HepG2 (cell line): ENCODE results near the gene MGST2. TPM values are rescaled to one million over a fixed set of nuclear protein-coding genes. Genes with fewer than 3 reads are reported as not detected.

Experiments used
- BHLHE40 ChIP-seq: IDR thresholded peaks from 2 replicates; pipeline ENCODE4 v1.6.1; 2011; ENCODE audit warnings: low read length, improper control_type of control experiment
- HIC2 ChIP-seq: sonication (generic); formaldehyde crosslinking; IDR thresholded peaks from 2 replicates; pipeline ENCODE4 v1.9.0; 2022; ENCODE audit warnings: low read depth, missing genetic modification reagents
- HMGXB3 ChIP-seq: sonication (generic); formaldehyde crosslinking; IDR thresholded peaks from 2 replicates; pipeline ENCODE4 v1.4.0; 2020; ENCODE audit warnings: missing genetic modification reagents, borderline replicate concordance
- SALL2 ChIP-seq: sonication (generic); formaldehyde crosslinking; IDR thresholded peaks from 2 replicates; pipeline ENCODE4 v1.8.1; 2023; ENCODE audit warnings: mild to moderate bottlenecking, missing genetic modification reagents, inconsistent platforms
- ZBTB3 ChIP-seq: sonication (generic); formaldehyde crosslinking; IDR thresholded peaks from 2 replicates; pipeline ENCODE4 v1.4.0; 2020; ENCODE audit warnings: low read depth, mild to moderate bottlenecking, moderate library complexity, missing genetic modification reagents, borderline replicate concordance
- ZBTB34 ChIP-seq: sonication (generic); formaldehyde crosslinking; IDR thresholded peaks from 2 replicates; pipeline ENCODE4 v1.8.0; 2022; ENCODE audit warnings: mild to moderate bottlenecking, missing genetic modification reagents
- polyA plus RNA-seq, 8 experiments: library from polyadenylated mRNA; depleted of rRNA in 3 of 8; stranded (reverse) in 7 of 8; unstranded in 1 of 8; fragments of >200 nt; fragmentation: Illumina TruSeq in 4 of 8; extraction: Trizol in 4 of 8; gene quantifications; 2 replicates each; pipeline versions ENCODE4 v1.2.1 to v1.2.3, GENCODE V29; 2011 to 2016; ENCODE audit warnings: low read depth in 4 of 8, missing spikeins in 1 of 8, mixed read lengths in 1 of 8; ENCODE audit not compliant: insufficient read depth in 1 of 8
- total RNA-seq, 5 experiments: library from RNA; depleted of rRNA; stranded (reverse); fragments of >200 nt; fragmentation: Illumina TruSeq; extraction: Trizol; gene quantifications; 2 replicates each; pipeline ENCODE4 v1.2.3, GENCODE V29; 2016; ENCODE audit warnings: low read depth in 1 of 5
- TF ChIP-seq, protein P1 (sequence below): sonication (generic); formaldehyde crosslinking; IDR thresholded peaks from 2 replicates; pipeline ENCODE4 v1.5.0; 2020; ENCODE audit warnings: missing genetic modification reagents
- TF ChIP-seq, protein P2 (sequence below): sonication (generic); formaldehyde crosslinking; IDR thresholded peaks from 2 replicates; pipeline ENCODE4 v1.5.0; 2020; ENCODE audit warnings: mild to moderate bottlenecking, missing genetic modification reagents, moderate library complexity

The MGST2 gene
- total and polyA plus RNA-seq, 2 of the 13 experiments (the other 11 are each of a cell fraction or from before 2014, with no cell fraction given), result 205 to 416 TPM

DNA sequence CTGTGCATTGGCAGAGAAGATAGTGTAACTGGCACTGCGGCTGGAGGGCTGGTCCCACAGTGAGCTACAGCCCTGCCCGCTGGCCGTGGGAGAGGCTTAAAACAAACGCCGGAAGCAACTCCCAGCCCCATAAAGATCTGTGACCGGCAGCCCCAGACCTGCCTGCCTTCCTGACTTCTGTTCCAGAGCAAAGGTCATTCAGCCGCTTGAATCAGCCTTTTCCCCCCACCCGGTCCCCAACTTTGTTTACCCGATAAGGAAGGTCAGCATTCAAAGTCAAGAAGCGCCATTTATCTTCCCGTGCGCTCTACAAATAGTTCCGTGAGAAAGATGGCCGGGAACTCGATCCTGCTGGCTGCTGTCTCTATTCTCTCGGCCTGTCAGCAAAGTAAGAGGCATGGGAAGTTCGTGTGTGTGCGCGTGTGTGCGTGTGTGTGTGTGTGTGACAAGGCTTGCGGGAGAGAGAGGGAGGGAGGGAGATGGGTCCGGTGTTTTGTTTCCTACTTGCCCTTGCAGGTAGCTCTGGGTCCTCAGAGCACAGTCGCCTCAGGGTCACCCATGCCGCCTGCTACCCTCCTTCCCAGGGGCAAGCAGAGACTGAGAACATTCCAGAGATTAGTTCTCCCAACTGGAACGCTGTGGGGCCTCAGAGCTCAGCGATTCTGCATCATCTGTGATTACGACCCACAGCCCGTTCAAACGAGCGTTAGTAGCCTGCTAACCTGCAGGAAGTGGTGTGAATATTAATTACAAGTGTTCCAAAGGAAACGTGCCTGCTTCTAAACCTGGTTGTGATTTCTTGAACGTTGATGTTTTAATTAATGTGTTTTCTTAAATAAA lies at the start of gene MGST2 (continued):
- TF ChIP-seq ZBTB3 (CRISPR knock-in tag), result peak; percentile 49; the same call in 1 of the 2 replicates
- TF ChIP-seq ZBTB34 (CRISPR knock-in tag), result peak; percentile 53; the same call in 1 of the 2 replicates
- TF ChIP-seq, protein P1, sequence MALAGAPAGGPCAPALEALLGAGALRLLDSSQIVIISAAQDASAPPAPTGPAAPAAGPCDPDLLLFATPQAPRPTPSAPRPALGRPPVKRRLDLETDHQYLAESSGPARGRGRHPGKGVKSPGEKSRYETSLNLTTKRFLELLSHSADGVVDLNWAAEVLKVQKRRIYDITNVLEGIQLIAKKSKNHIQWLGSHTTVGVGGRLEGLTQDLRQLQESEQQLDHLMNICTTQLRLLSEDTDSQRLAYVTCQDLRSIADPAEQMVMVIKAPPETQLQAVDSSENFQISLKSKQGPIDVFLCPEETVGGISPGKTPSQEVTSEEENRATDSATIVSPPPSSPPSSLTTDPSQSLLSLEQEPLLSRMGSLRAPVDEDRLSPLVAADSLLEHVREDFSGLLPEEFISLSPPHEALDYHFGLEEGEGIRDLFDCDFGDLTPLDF (CRISPR knock-in tag), result peak; percentile 75; the same call in 1 of the 2 replicates
- peak; percentile 70; the same call in 1 of the 2 replicates for TF ChIP-seq HMGXB3 (CRISPR knock-in tag)
- TF ChIP-seq, protein P2, sequence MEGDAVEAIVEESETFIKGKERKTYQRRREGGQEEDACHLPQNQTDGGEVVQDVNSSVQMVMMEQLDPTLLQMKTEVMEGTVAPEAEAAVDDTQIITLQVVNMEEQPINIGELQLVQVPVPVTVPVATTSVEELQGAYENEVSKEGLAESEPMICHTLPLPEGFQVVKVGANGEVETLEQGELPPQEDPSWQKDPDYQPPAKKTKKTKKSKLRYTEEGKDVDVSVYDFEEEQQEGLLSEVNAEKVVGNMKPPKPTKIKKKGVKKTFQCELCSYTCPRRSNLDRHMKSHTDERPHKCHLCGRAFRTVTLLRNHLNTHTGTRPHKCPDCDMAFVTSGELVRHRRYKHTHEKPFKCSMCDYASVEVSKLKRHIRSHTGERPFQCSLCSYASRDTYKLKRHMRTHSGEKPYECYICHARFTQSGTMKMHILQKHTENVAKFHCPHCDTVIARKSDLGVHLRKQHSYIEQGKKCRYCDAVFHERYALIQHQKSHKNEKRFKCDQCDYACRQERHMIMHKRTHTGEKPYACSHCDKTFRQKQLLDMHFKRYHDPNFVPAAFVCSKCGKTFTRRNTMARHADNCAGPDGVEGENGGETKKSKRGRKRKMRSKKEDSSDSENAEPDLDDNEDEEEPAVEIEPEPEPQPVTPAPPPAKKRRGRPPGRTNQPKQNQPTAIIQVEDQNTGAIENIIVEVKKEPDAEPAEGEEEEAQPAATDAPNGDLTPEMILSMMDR (CRISPR knock-in tag), result peak; percentile 21; the same call in 1 of the 2 replicates
- TF ChIP-seq SALL2, result peak; percentile 92
- peak; percentile 32 for TF ChIP-seq BHLHE40
- peak; percentile 96 for TF ChIP-seq HIC2 (CRISPR knock-in tag)
